ENCODE results near the gene NECTIN4. TPM values are rescaled to one million over a fixed set of nuclear protein-coding genes. Genes with fewer than 3 reads are reported as not detected.

Gene NECTIN4
- total RNA-seq, 2 experiments from 2014 or later, result not detected

DNA sequence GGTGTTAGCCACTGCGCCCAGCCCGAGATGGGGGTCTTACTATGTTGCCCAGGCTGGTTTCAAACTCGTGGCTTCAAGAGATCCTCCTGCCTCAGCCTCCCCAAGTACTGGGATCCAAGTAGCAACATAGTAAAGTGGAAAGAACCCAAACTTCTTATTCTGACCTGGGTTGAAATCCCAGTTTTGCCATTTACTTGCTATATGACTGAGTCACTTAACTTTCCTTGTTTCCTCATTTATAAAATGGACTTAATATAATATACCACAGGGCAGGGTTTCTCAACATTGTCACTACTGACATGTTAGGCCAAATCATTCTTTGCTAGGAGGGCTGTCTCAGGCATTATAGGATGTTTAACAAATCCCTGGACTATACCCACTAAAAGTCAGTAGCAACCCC, 21.8 kb upstream of the NECTIN4 start:
- Mint-ChIP-seq H3K36me3 (ENCODE audit: low read depth) (peaks cover 24% of the 10 kb centered on the region), H3K4me3 (no peak overlapping the region), H3K27ac (no peak overlapping the region), H3K27me3 (ENCODE audit: low read depth) (no peaks in the 10 kb centered on the region), H3K9me3 (ENCODE audit: insufficient read depth) (no peaks in the 10 kb centered on the region), H3K4me1 (ENCODE audit: low read depth) (peaks cover 38% of the 10 kb centered on the region)
- ATAC-seq (no peak), DNase-seq (no peak)
- ChIA-PET POLR2A (no interaction called here), CTCF (interaction anchor here (2.7 kb wide), 1 partner anchor 14 kb away, joined by 10 read pairs; no protein-coding TSS in a partner anchor)

GRCh38 chr1:161106431-161106830, 17.1 kb upstream of the NECTIN4 start:
- CTCF ChIA-PET, result interaction anchor here (2.5 kb wide), 1 partner anchor 35 kb away, joined by 9 read pairs; no protein-coding TSS in a partner anchor

GRCh38 chr1:161100556-161100955, 11.2 kb upstream of the NECTIN4 start:
- H3K27me3 Mint-ChIP-seq (ENCODE audit: low read depth), result peaks cover 2% of the 10 kb centered on the region
- H3K4me3 Mint-ChIP-seq, result no peak overlapping the region
- H3K27ac Mint-ChIP-seq, result no peak overlapping the region
- POLR2A ChIA-PET, result interaction anchor here (0.6 to 6.0 kb wide), 6 partner anchors 16 to 300 kb away, joined by 3 to 86 read pairs (median 4); partner anchors contain the start of genes ARHGAP30, DEDD and USF1
- DNase-seq (no peak), ATAC-seq (no peak)
- CTCF ChIA-PET, result interaction anchor here (9.8 kb wide), 1 partner anchor 28 kb away, joined by 292 read pairs; the partner anchor contains the start of gene ARHGAP30
- no peaks in the 10 kb centered on the region for H3K9me3 Mint-ChIP-seq (ENCODE audit: insufficient read depth)
- peaks cover 28% of the 10 kb centered on the region for H3K4me1 Mint-ChIP-seq (ENCODE audit: low read depth)
- peaks cover 29% of the 10 kb centered on the region for H3K36me3 Mint-ChIP-seq (ENCODE audit: low read depth)

More at GRCh38 chr1:161106431-161106830, 17.1 kb upstream of the NECTIN4 start:
- ATAC-seq (no peak), DNase-seq (no peak)
- Mint-ChIP-seq H3K36me3 (ENCODE audit: low read depth) (peaks cover 25% of the 10 kb centered on the region), H3K9me3 (ENCODE audit: insufficient read depth) (no peaks in the 10 kb centered on the region), H3K27me3 (ENCODE audit: low read depth) (no peaks in the 10 kb centered on the region), H3K4me1 (ENCODE audit: low read depth) (peaks cover 6% of the 10 kb centered on the region), H3K27ac (no peak overlapping the region), H3K4me3 (no peak overlapping the region)
- POLR2A ChIA-PET, result no interaction called here

DNA sequence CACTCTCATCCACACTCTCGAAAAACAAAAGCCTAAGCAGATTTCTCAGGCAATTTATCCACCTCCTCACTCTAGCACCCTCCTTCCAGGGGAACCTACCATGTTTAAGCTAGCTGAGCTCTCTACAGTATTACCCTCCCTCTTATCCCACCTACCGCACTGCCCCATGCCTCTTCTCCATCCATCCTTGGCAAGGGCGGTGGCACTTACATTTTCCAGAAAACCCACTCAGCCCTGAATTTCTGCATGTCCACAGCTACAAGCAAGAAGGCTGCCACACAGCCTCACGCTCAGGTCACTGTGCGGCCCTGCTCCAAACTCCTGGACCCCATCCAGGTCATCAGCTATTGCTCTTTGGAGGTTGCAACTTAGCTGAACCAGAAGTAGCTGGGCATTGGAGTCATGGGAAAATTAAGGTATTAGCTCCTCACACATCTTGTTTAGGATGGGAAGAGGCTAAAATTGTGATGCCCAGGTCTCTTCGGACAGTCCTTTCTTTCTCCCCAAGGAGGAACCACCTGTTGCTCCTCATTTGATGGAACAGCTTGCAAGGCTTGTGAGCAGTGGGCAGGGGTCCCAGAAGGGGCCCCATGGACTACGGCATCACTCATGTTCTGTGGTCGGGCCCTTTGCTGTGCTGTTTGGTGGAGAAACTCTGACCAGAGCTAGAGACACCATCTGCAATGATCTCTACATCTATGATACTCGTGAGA, 9.9 kb upstream of the NECTIN4 start:
- POLR2A ChIA-PET, result interaction anchor here (0.6 to 6.0 kb wide), 8 partner anchors 29 to 719 kb away, joined by 3 to 86 read pairs (median 5); partner anchors contain the start of genes ARHGAP30, DEDD, TSTD1 and USF1
- ATAC-seq (no peak), DNase-seq (no peak)
- H3K27ac Mint-ChIP-seq, result peak overlapping the region; percentile 64
- H3K9me3 Mint-ChIP-seq (ENCODE audit: insufficient read depth), result no peaks in the 10 kb centered on the region
- peaks cover 28% of the 10 kb centered on the region for H3K4me1 Mint-ChIP-seq (ENCODE audit: low read depth)
- H3K36me3 Mint-ChIP-seq (ENCODE audit: low read depth), result peaks cover 29% of the 10 kb centered on the region
- CTCF ChIA-PET, result interaction anchor here (0.6 to 9.8 kb wide), 15 partner anchors 13 to 110 kb away, joined by 3 to 292 read pairs (median 4); partner anchors contain the start of genes ARHGAP30, DEDD and USF1
- H3K4me3 Mint-ChIP-seq, result peak overlapping the region; percentile 74
- peaks cover 2% of the 10 kb centered on the region for H3K27me3 Mint-ChIP-seq (ENCODE audit: low read depth)

DNA sequence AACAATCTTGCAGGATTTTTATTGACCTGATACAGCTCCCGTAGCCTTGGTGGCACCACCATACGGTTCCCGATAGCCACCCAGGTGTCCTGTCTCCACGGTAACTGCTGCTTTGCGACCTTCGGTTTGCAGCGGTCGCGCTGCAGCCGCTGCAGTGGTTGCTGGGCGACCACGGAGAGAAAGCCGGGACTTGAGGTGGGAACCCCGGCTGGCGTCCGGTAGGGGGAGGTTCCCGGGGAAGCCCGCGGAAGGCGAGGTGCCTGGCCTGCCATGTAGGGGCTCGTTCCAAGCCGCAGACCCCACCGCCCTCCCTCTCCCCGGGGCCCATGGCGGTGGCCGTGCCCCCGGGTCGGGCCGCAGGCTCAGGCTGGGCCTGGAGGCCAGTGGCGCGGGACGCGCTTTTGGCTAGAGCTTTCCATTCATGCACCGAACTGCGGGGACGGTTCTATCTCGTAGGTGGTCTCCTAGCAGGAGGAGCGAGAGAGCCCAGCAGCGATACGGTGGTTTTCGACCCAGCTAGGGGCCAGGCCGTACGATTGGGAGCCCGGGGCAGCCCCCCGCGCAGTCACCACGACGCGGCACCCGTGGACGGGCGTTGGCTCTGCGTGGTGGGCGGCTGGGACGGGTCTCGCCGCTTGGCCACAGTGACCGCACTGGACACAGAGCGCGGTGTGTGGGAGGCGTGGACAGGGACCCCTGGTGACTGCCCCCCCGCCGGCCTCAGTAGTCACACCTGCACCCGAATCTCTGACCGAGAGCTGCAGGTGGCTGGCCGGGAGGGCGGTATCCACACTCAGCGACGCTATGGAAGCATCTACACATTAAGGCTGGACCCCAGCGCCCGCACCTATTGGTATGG, 9.1 kb upstream of the NECTIN4 start, which contains the start of gene KLHDC9:
TSS of gene KLHDC9 (plus strand) at position 152 of the 859 bp plus-strand sequence. CDS start at position 327, 175 bp downstream.
- peak within 1 kb of the TSS; percentile 80 for H3K4me3 Mint-ChIP-seq
- H3K4me1 Mint-ChIP-seq (ENCODE audit: low read depth), result peaks cover 30% of the 10 kb centered on the region
- POLR2A ChIA-PET, result interaction anchor here (0.6 to 6.0 kb wide), 20 partner anchors 11 to 718 kb away, joined by 3 to 86 read pairs (median 4); partner anchors contain the start of genes ARHGAP30, DEDD, F11R and NIT1
- H3K27me3 Mint-ChIP-seq (ENCODE audit: low read depth), result peaks cover 2% of the 10 kb centered on the region
- peak; percentile 78 for ATAC-seq
- no peaks in the 10 kb centered on the region for H3K9me3 Mint-ChIP-seq (ENCODE audit: insufficient read depth)
- peak within 1 kb of the TSS; percentile 91 for H3K27ac Mint-ChIP-seq
- CTCF ChIA-PET, result interaction anchor here (0.6 to 9.8 kb wide), 33 partner anchors 9 to 375 kb away, joined by 3 to 292 read pairs (median 4); partner anchors contain the start of genes ARHGAP30, DEDD, ITLN2 and NECTIN4
- DNase-seq, result peak; percentile 86
- peaks cover 25% of the 10 kb centered on the region for H3K36me3 Mint-ChIP-seq (ENCODE audit: low read depth)

DNA sequence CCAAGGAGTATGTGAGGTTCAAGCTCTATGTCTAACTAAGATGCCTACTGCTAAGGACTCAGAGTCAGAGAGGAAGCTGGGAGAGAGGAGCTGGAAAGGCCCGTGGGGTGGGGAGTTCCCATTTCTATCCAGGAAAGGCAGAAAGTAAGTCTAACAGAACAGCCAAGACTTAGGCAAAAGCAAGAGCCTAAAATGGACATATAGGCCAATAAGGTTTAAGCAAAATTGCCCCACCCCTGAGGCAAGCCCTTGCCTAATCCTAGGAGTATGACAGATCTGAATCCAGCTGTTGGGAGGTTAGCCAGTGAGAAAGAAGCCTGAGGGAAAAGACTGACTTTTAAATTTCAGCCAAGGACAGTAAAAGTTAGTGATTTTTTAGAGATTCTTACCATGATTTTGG, 7.2 kb upstream of the NECTIN4 start:
- H3K27me3 Mint-ChIP-seq (ENCODE audit: low read depth), result peaks cover 2% of the 10 kb centered on the region
- H3K27ac Mint-ChIP-seq, result no peak overlapping the region
- POLR2A ChIA-PET, result interaction anchor here (0.6 to 6.0 kb wide), 6 partner anchors 17 to 75 kb away, joined by 3 to 86 read pairs (median 6); partner anchors contain the start of genes ARHGAP30, NIT1, PFDN2 and USF1
- H3K9me3 Mint-ChIP-seq (ENCODE audit: insufficient read depth), result no peaks in the 10 kb centered on the region
- DNase-seq (no peak), ATAC-seq (no peak)
- H3K36me3 Mint-ChIP-seq (ENCODE audit: low read depth), result peaks cover 19% of the 10 kb centered on the region
- H3K4me3 Mint-ChIP-seq, result no peak overlapping the region
- H3K4me1 Mint-ChIP-seq (ENCODE audit: low read depth), result peaks cover 46% of the 10 kb centered on the region
- CTCF ChIA-PET, result interaction anchor here (1.1 to 9.8 kb wide), 27 partner anchors 11 to 371 kb away, joined by 3 to 292 read pairs (median 7); partner anchors contain the start of genes ARHGAP30, F11R, ITLN2 and NIT1

GRCh38 chr1:161096015-161096414, 6.7 kb upstream of the NECTIN4 start:
- Mint-ChIP-seq H3K27me3 (ENCODE audit: low read depth) (peaks cover 2% of the 10 kb centered on the region), H3K4me3 (no peak overlapping the region), H3K9me3 (ENCODE audit: insufficient read depth) (no peaks in the 10 kb centered on the region), H3K4me1 (ENCODE audit: low read depth) (peaks cover 47% of the 10 kb centered on the region), H3K27ac (no peak overlapping the region), H3K36me3 (ENCODE audit: low read depth) (peaks cover 15% of the 10 kb centered on the region)
- ChIA-PET POLR2A (interaction anchor here (0.6 to 6.0 kb wide), 2 partner anchors 26 to 206 kb away, joined by 3 to 86 read pairs; partner anchors contain the start of gene ARHGAP30), CTCF (interaction anchor here (1.5 to 9.8 kb wide), 11 partner anchors 10 to 145 kb away, joined by 5 to 292 read pairs (median 12); partner anchors contain the start of genes ARHGAP30, ITLN2, PPOX and USF1)
- DNase-seq, result no peak
- ATAC-seq, result no peak

DNA sequence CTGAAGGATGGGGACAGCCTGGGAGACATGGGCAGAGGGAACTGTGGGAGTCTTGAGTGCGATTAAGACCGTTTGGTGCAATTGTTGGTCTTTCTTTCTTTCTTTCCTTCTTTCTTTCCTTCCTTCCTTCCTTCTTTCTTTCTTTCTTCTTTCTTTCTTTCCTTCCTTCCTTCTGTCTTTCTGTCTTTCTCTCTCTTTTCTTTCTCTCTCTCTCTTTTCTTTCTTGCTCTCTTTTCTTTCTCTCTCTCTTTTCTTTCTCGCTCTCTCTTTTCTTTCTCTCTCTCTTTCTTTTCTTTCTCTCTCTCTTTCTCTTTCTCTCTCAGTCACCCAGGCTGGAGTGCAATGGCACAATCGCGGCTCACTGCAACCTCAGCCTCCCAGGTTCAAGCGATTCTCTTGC, 5.9 kb upstream of the NECTIN4 start:
- Mint-ChIP-seq H3K4me1 (ENCODE audit: low read depth) (peaks cover 55% of the 10 kb centered on the region), H3K36me3 (ENCODE audit: low read depth) (peaks cover 14% of the 10 kb centered on the region), H3K4me3 (no peak overlapping the region), H3K27ac (no peak overlapping the region), H3K9me3 (ENCODE audit: insufficient read depth) (no peaks in the 10 kb centered on the region), H3K27me3 (ENCODE audit: low read depth) (peaks cover 2% of the 10 kb centered on the region)
- no peak for ATAC-seq
- ChIA-PET POLR2A (interaction anchor here (0.6 to 3.0 kb wide), 3 partner anchors 25 to 207 kb away, joined by 3 to 12 read pairs (median 4); partner anchors contain the start of gene ARHGAP30), CTCF (interaction anchor here (2.2 to 9.8 kb wide), 6 partner anchors 10 to 141 kb away, joined by 10 to 292 read pairs (median 35); partner anchors contain the start of genes ARHGAP30, ITLN2 and USF1)
- DNase-seq, result no peak

- POLR2A ChIA-PET, result interaction anchor here (0.9 to 3.0 kb wide), 2 partner anchors 24 to 29 kb away, joined by 4 to 12 read pairs; partner anchors contain the start of gene ARHGAP30
Observed at GRCh38 chr1:161094481-161094880, 5.1 kb upstream of the NECTIN4 start.

GRCh38 chr1:161092621-161093028, 3.3 kb upstream of the NECTIN4 start:
- Mint-ChIP-seq H3K4me3 (no peak overlapping the region), H3K36me3 (ENCODE audit: low read depth) (peaks cover 2% of the 10 kb centered on the region), H3K27ac (peak overlapping the region; percentile 27), H3K4me1 (ENCODE audit: low read depth) (peaks cover 46% of the 10 kb centered on the region), H3K9me3 (ENCODE audit: insufficient read depth) (no peaks in the 10 kb centered on the region), H3K27me3 (ENCODE audit: low read depth) (peaks cover 2% of the 10 kb centered on the region)
- no peak for DNase-seq
- ATAC-seq, result peak; percentile 33
- ChIA-PET POLR2A (interaction anchor here (1.3 to 3.0 kb wide), 3 partner anchors 22 to 47 kb away, joined by 4 to 12 read pairs (median 12); partner anchors contain the start of genes ARHGAP30 and USF1), CTCF (interaction anchor here (0.9 to 9.8 kb wide), 6 partner anchors 20 to 138 kb away, joined by 3 to 292 read pairs (median 5); partner anchors contain the start of genes ARHGAP30, ITLN2, NIT1 and PFDN2)

More at GRCh38 chr1:161094481-161094880, 5.1 kb upstream of the NECTIN4 start:
- Mint-ChIP-seq H3K27ac (no peak overlapping the region), H3K36me3 (ENCODE audit: low read depth) (peaks cover 8% of the 10 kb centered on the region), H3K9me3 (ENCODE audit: insufficient read depth) (no peaks in the 10 kb centered on the region), H3K27me3 (ENCODE audit: low read depth) (peaks cover 2% of the 10 kb centered on the region), H3K4me1 (ENCODE audit: low read depth) (peaks cover 57% of the 10 kb centered on the region), H3K4me3 (no peak overlapping the region)
- CTCF ChIA-PET, result interaction anchor here (4.6 to 9.8 kb wide), 3 partner anchors 21 to 99 kb away, joined by 52 to 292 read pairs (median 100); partner anchors contain the start of genes ARHGAP30 and USF1
- ATAC-seq, result no peak
- DNase-seq, result no peak

Data from activated CD8-positive, alpha-beta T cell treated with anti-CD3 and anti-CD28 coated beads, Interleukin-2, amount 10 ng/mL, durations not matched to agents 7 days and 5 days (primary cell).